Loucy (cell line): ENCODE data around the gene SSBP4.

Experiments
- H2AFZ ChIP-seq: fragments of 200-600 bp; sonication (generic); 2 replicates; pipeline ENCODE4 v1.6.0; 2016; ENCODE audit warnings: antibody characterized with exemption, mild to moderate bottlenecking, low read length, moderate library complexity
- H3F3A ChIP-seq: fragments of 200-600 bp; 2 replicates; pipeline ENCODE4 v1.6.0; 2016; ENCODE audit warnings: antibody characterized with exemption, low read depth, mild to moderate bottlenecking
- H3K27me3 ChIP-seq: fragments of 200-600 bp; sonication (generic); 2 replicates; pipeline ENCODE4 v1.6.1; 2014; ENCODE audit warnings: low read length, mild to moderate bottlenecking; ENCODE audit not compliant: insufficient read depth, poor library complexity, severe bottlenecking
- H3K36me3 ChIP-seq: fragments of 200-600 bp; sonication (generic); 2 replicates; pipeline ENCODE4 v1.6.1; 2016; ENCODE audit warnings: low read length; ENCODE audit not compliant: insufficient read depth
- H3K4me1 ChIP-seq: fragments of 200-600 bp; sonication (generic); 2 replicates; pipeline ENCODE4 v1.5.1; 2014; ENCODE audit warnings: low read length, mild to moderate bottlenecking; ENCODE audit not compliant: insufficient read depth, poor library complexity, severe bottlenecking
- H3K4me2 ChIP-seq: fragments of 200-600 bp; sonication (generic); 2 replicates; pipeline ENCODE4 v1.6.0; 2014; ENCODE audit warnings: antibody characterized with exemption, low read length, low read depth, mild to moderate bottlenecking; ENCODE audit not compliant: poor library complexity, severe bottlenecking
- H3K4me3 ChIP-seq: fragments of 200-600 bp; sonication (generic); 2 replicates; pipeline ENCODE4 v1.5.1; 2014; ENCODE audit warnings: low read length, mild to moderate bottlenecking, mixed read lengths; ENCODE audit not compliant: poor library complexity, severe bottlenecking
- H3K79me2 ChIP-seq: fragments of 200-600 bp; sonication (generic); 2 replicates; pipeline ENCODE4 v1.6.1; 2014; ENCODE audit warnings: low read length; ENCODE audit not compliant: insufficient read depth
- H3K9ac ChIP-seq: fragments of 200-600 bp; sonication (generic); 2 replicates; pipeline ENCODE4 v1.6.0; 2014; ENCODE audit warnings: mild to moderate bottlenecking, low read depth, low read length, moderate library complexity; ENCODE audit not compliant: poor library complexity, severe bottlenecking
- H3K9me2 ChIP-seq: fragments of 200-600 bp; sonication (generic); replicated peaks from 2 replicates; pipeline ENCODE4 v1.6.1; 2016; ENCODE audit warnings: low read depth, low read length, mixed read lengths
- H3K9me3 ChIP-seq: fragments of 200-600 bp; sonication (generic); 2 replicates; pipeline ENCODE4 v1.6.1; 2014; ENCODE audit warnings: mild to moderate bottlenecking, antibody characterized with exemption, low read length, low read depth; ENCODE audit not compliant: insufficient read depth
- H4K20me1 ChIP-seq: fragments of 200-600 bp; sonication (generic); 2 replicates; pipeline ENCODE4 v1.6.0; 2014; ENCODE audit warnings: antibody characterized with exemption, low read length, mild to moderate bottlenecking; ENCODE audit not compliant: insufficient read depth, poor library complexity, severe bottlenecking
- CTCF ChIP-seq: fragments of 200-600 bp; sonication (generic); conservative IDR thresholded peaks from 2 replicates; pipeline ENCODE4 v1.5.1; 2014; ENCODE audit warnings: mild to moderate bottlenecking, antibody characterized with exemption, low read length
- EZH2phosphoT487 ChIP-seq: fragments of 200-600 bp; IDR thresholded peaks from 2 replicates; pipeline ENCODE4 v1.6.1; 2018; ENCODE audit warnings: antibody characterized with exemption, mild to moderate bottlenecking, moderate library complexity, borderline replicate concordance

The SSBP4 gene

GRCh38 chr19:18429717-18430416, 10.7 kb downstream of the SSBP4 start:
- Histone ChIP-seq H3F3A (no peaks in the 10 kb centered on the region), H3K36me3 (no peaks in the 10 kb centered on the region), H3K9ac (peak overlapping the region; percentile 71), H3K79me2 (peaks cover 26% of the 10 kb centered on the region; the same call in 1 of the 2 replicates), H3K9me3 (no peaks in the 10 kb centered on the region), H3K4me3 (peak overlapping the region; percentile 72), H4K20me1 (peaks cover 19% of the 10 kb centered on the region), H3K4me1 (peaks cover 18% of the 10 kb centered on the region), H2AFZ (no peak overlapping the region), H3K4me2 (peak overlapping the region; percentile 88), H3K9me2 (no peaks in the 10 kb centered on the region), H3K27me3 (no peaks in the 10 kb centered on the region)
- no peak for TF ChIP-seq CTCF
- TF ChIP-seq EZH2phosphoT487, result no peak

DNA sequence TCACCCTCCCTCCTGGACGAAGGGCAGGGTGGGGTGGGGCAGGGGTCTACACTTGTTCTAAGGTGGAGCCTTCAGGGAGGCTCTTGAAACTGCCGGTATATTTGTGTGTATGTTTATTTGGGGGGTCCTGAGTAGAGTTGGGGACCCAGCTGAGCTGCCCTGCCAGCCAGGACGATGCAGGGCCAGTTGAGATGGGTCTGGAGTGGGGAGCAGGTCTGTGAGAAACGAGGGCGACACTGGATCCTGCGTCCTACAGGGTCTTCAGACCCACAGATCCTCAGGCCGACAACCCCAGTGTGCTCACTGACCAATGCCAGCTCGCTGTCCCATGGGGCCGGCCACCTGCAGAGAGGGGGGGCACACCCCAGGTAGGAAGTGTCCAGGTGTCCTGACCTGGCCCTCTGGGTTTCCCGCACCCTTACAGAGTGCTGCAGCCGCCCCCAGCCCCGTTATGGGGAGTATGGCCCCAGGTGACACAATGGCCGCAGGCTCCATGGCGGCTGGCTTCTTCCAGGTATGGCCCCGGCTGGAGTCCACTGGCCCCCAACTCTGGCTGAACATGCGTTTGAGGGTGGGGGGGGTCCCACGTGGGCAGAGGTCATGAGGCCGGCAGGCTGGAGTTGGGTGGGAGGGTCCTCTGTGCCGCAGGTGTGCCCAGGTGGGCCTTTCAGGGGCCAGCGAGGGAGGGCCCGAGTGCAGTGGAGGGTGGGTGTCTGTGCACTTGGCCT, 11.4 kb downstream of the SSBP4 start:
- no peak for TF ChIP-seq CTCF
- Histone ChIP-seq H2AFZ (no peak overlapping the region), H3K9me3 (no peaks in the 10 kb centered on the region), H3K79me2 (peaks cover 19% of the 10 kb centered on the region; the same call in 1 of the 2 replicates), H3K9me2 (no peaks in the 10 kb centered on the region), H3K4me3 (peak overlapping the region; percentile 72), H3K36me3 (no peaks in the 10 kb centered on the region), H3F3A (no peaks in the 10 kb centered on the region), H3K4me2 (peak overlapping the region; percentile 88), H3K4me1 (peaks cover 18% of the 10 kb centered on the region), H3K27me3 (no peaks in the 10 kb centered on the region), H3K9ac (peak overlapping the region; percentile 71), H4K20me1 (peaks cover 16% of the 10 kb centered on the region)

- Histone ChIP-seq H3K9me2 (no peaks in the 10 kb centered on the region), H3K9ac (no peak overlapping the region), H3K36me3 (no peaks in the 10 kb centered on the region), H3K9me3 (no peaks in the 10 kb centered on the region), H4K20me1 (peaks cover 11% of the 10 kb centered on the region), H3K4me3 (no peak overlapping the region), H2AFZ (no peak overlapping the region), H3K79me2 (peaks cover 9% of the 10 kb centered on the region; the same call in 1 of the 2 replicates), H3K4me1 (peaks cover 22% of the 10 kb centered on the region), H3F3A (no peaks in the 10 kb centered on the region), H3K27me3 (no peaks in the 10 kb centered on the region), H3K4me2 (no peak overlapping the region)
- TF ChIP-seq CTCF, result no peak
These were observed 12.4 kb downstream of the SSBP4 start for GRCh38 chr19:18431351-18432197.
